Breast epithelium (tissue), 3 donors: ENCODE data around the gene EXD2.

Experiments used
- CTCF ChIP-seq, 3 donors: fragments of 450-650 bp; IDR thresholded peaks; one replicate each; pipeline ENCODE4 v1.5.1; 2016 to 2017; ENCODE audit warnings: antibody characterized with exemption in 3 of 3, mild to moderate bottlenecking in 3 of 3, moderate library complexity in 3 of 3
- POLR2A ChIP-seq: fragments of 450-650 bp; IDR thresholded peaks from one replicate; pipeline ENCODE4 v1.6.1; 2016; ENCODE audit warnings: antibody characterized with exemption, mild to moderate bottlenecking, moderate library complexity

- TF ChIP-seq CTCF (IDR thresholded peaks at IDR 0.05), result no peak
- no peak for TF ChIP-seq POLR2A
Observed at GRCh38 chr14:69156224-69156623, 35.1 kb upstream of the EXD2 start.
